B cell (primary cell): ENCODE measurements around the gene KCNQ2. TPM values are rescaled to one million over a fixed set of nuclear protein-coding genes. Genes with fewer than 3 reads are reported as not detected.

ENCODE experiments used
- ATAC-seq: fragments of 200-7000 bp; cut with Tn5 transposase; one replicate; pipeline ENCODE4 v1.10.0; 2021; ENCODE audit warnings: low read depth, mild to moderate bottlenecking, moderate number of reproducible peaks, moderate library complexity
- CTCF ChIA-PET: fragments of 350-600 bp; sonication (Branson Sonifier 250); formaldehyde crosslinking; loops from one replicate; lab custom pipeline; 2021; ENCODE audit warnings: antibody characterized with exemption, inconsistent platforms; lab: Charles Lee
- POLR2A ChIA-PET: fragments of 350-600 bp; sonication (Branson Sonifier 250); formaldehyde crosslinking; loops from one replicate; lab custom pipeline; 2021; ENCODE audit warnings: antibody characterized with exemption; lab: Charles Lee
- DNase-seq: peaks from one replicate; pipeline ENCODE4 v3.0.0; 2013
- H2AFZ ChIP-seq: 2 replicates; pipeline ENCODE4 v1.6.1; 2012; ENCODE audit warnings: mild to moderate bottlenecking, low read depth, low read length; ENCODE audit not compliant: insufficient read depth, poor library complexity, severe bottlenecking
- H3K27ac ChIP-seq, 2 donors: 1 replicate in 1 of 2; 2 replicates in 1 of 2; pipeline ENCODE4 v1.5.1; 2012 to 2013; ENCODE audit warnings: low read length in 2 of 2, mild to moderate bottlenecking in 2 of 2, moderate library complexity in 1 of 2
- H3K27me3 ChIP-seq, 4 experiments: fragments of 200-600 bp in 1 of 4; sonication (generic) in 1 of 4; replicated peaks in 1 of 4; 1 replicate in 2 of 4; 2 replicates in 2 of 4; pipeline versions ENCODE4 v1.6.1 to v1.7.0; 2013 to 2016; ENCODE audit warnings: low read length in 3 of 4, mild to moderate bottlenecking in 2 of 4, mixed read lengths in 1 of 4, moderate library complexity in 1 of 4; ENCODE audit not compliant: insufficient read depth in 4 of 4, control insufficient read depth in 3 of 4; ENCODE audit errors: control extremely low read depth in 1 of 4
- H3K36me3 ChIP-seq, 2 experiments: replicated peaks in 1 of 2; 1 replicate in 1 of 2; 2 replicates in 1 of 2; pipeline versions ENCODE4 v1.6.1 to v1.7.1; 2013; ENCODE audit warnings: low read length in 1 of 2; ENCODE audit not compliant: insufficient read depth in 2 of 2, control insufficient read depth in 1 of 2; ENCODE audit errors: control extremely low read depth in 1 of 2, extremely low read depth in 1 of 2
- H3K4me1 ChIP-seq, 2 donors: fragments of 200-600 bp in 1 of 2; sonication (generic) in 1 of 2; 1 replicate in 1 of 2; 2 replicates in 1 of 2; pipeline versions ENCODE4 v1.5.1 to v1.6.1; 2013 to 2017; ENCODE audit warnings: low read length in 2 of 2; ENCODE audit not compliant: control insufficient read depth in 2 of 2, insufficient read depth in 2 of 2
- H3K4me2 ChIP-seq: replicated peaks from 2 replicates; pipeline ENCODE3; 2012; ENCODE audit warnings: mild to moderate bottlenecking, low read depth, low read length; ENCODE audit not compliant: poor library complexity, severe bottlenecking
- H3K4me3 ChIP-seq, 5 experiments: fragments of 200-600 bp in 1 of 5; sonication (generic) in 1 of 5; 1 replicate in 3 of 5; 2 replicates in 2 of 5; pipeline versions ENCODE4 v1.5.1 to v1.7.0; 2011 to 2016; ENCODE audit warnings: low read length in 4 of 5, mild to moderate bottlenecking in 4 of 5, low read depth in 2 of 5, control low read depth in 1 of 5, moderate library complexity in 1 of 5; ENCODE audit not compliant: insufficient read depth in 1 of 5; ENCODE audit errors: control extremely low read depth in 1 of 5, extremely low read depth in 1 of 5
- H3K79me2 ChIP-seq: fragments of 200-600 bp; sonication (generic); one replicate; pipeline ENCODE4 v1.6.0; 2016; ENCODE audit warnings: low read length; ENCODE audit not compliant: control insufficient read depth, insufficient read depth
- H3K9ac ChIP-seq: fragments of 200-600 bp; sonication (generic); 2 replicates; pipeline ENCODE4 v1.6.1; 2017; ENCODE audit warnings: mild to moderate bottlenecking, low read length, moderate library complexity
- H3K9me3 ChIP-seq, 3 donors: one replicate each; pipeline versions ENCODE4 v1.6.1 to v1.7.1; 2013; ENCODE audit warnings: low read length in 2 of 3; ENCODE audit not compliant: control insufficient read depth in 2 of 3, insufficient read depth in 1 of 3; ENCODE audit errors: control extremely low read depth in 1 of 3
- H4K20me1 ChIP-seq: 2 replicates; pipeline ENCODE4 v1.6.0; 2012; ENCODE audit warnings: mild to moderate bottlenecking, low read length; ENCODE audit not compliant: insufficient read depth, control insufficient read depth, poor library complexity, severe bottlenecking
- H3K27ac Mint-ChIP-seq: one replicate; pipeline ENCODE4 v1.8.0; 2021; ENCODE audit warnings: mixed read lengths
- H3K27me3 Mint-ChIP-seq: one replicate; pipeline ENCODE4 v1.8.0; 2021; ENCODE audit warnings: mixed read lengths
- H3K4me1 Mint-ChIP-seq: one replicate; pipeline ENCODE4 v1.8.0; 2021; ENCODE audit warnings: mixed read lengths
- H3K4me3 Mint-ChIP-seq: one replicate; pipeline ENCODE4 v1.8.0; 2021; ENCODE audit warnings: mixed read lengths
- H3K9me3 Mint-ChIP-seq: one replicate; pipeline ENCODE4 v1.8.0; 2022; ENCODE audit warnings: mixed read lengths; ENCODE audit not compliant: insufficient read depth
- CTCF ChIP-seq: fragments of 200-600 bp; IDR thresholded peaks from one replicate; pipeline ENCODE4 v1.8.0; 2022; ENCODE audit warnings: antibody characterized with exemption, mild to moderate bottlenecking
- EZH2 ChIP-seq: IDR thresholded peaks from 2 replicates; pipeline ENCODE4 v1.6.1; 2012; ENCODE audit warnings: borderline replicate concordance, low read depth, mild to moderate bottlenecking, moderate library complexity, low read length; ENCODE audit not compliant: insufficient read depth, poor library complexity, severe bottlenecking
- WGBS: methylation state at CpG from one replicate; pipeline ENCODE4 v1.1.5; 2013; ENCODE audit warnings: missing lambda C conversion rate; ENCODE audit not compliant: insufficient coverage; 5-methylcytosine and 5-hydroxymethylcytosine counted together
- intact Hi-C: fragments of 100-400 bp; cut with micrococcal nuclease; formaldehyde crosslinking; loops from one replicate; pipeline ENCODE4 v1.10.0; 2022
- polyA plus RNA-seq: library from polyadenylated mRNA; depleted of rRNA; stranded (reverse); fragments of >200 nt; gene quantifications from 2 replicates; pipeline ENCODE4 v1.2.3, GENCODE V29; 2012
- total RNA-seq, 2 donors: library from RNA; stranded (reverse); fragments of 120-200 nt in 1 of 2; gene quantifications; 1 replicate in 1 of 2; 2 replicates in 1 of 2; pipeline versions ENCODE4 v1.2.3 to v1.2.4, GENCODE V29; 2013 to 2022

Gene KCNQ2
- total and polyA plus RNA-seq, 2 donors (not counting 1 experiment from before 2014, with no cell fraction given), result 0.12 TPM; not detected in 1

GRCh38 chr20:63408684-63409046 is 63.8 kb downstream of the KCNQ2 start:
- Mint-ChIP-seq H3K27me3 (peaks cover 3% of the 10 kb centered on the region), H3K27ac (no peak overlapping the region), H3K4me3 (no peak overlapping the region), H3K4me1 (no peaks in the 10 kb centered on the region), H3K9me3 (no peaks in the 10 kb centered on the region)
- Histone ChIP-seq H3K9ac (no peak overlapping the region), H3K27me3 (peaks cover 0 to 3% (median 0%) of the 10 kb centered on the region in 4 experiments), H2AFZ (no peak overlapping the region), H3K36me3 (no peaks in the 10 kb centered on the region), H4K20me1 (no peaks in the 10 kb centered on the region), H3K4me3 (no peak overlapping the region), H3K79me2 (no peaks in the 10 kb centered on the region), H3K27ac (no peak overlapping the region), H3K4me1 (no peaks in the 10 kb centered on the region), H3K4me2 (no peak overlapping the region), H3K9me3 (peaks cover 0 to 23% (median 0%) of the 10 kb centered on the region in 3 donors)
- ChIA-PET POLR2A (no interaction called here), CTCF (no interaction called here)
- WGBS, result 95% methylated on average over 21 of the region's 21 CpGs
- intact Hi-C loops, result no loop called here
- DNase-seq, result no peak
- ATAC-seq, result no peak
- TF ChIP-seq EZH2, result no peak
- no peak for TF ChIP-seq CTCF

- POLR2A ChIA-PET, result no interaction called here
- no peak for TF ChIP-seq CTCF
- no peak for TF ChIP-seq EZH2
- H3K79me2 ChIP-seq, result no peaks in the 10 kb centered on the region
- CTCF ChIA-PET, result no interaction called here
- no peaks in the 10 kb centered on the region for H3K4me1 ChIP-seq
- peaks cover 0 to 23% (median 0%) of the 10 kb centered on the region in 3 donors for H3K9me3 ChIP-seq
- no peak overlapping the region for H3K27ac ChIP-seq
- H2AFZ ChIP-seq, result no peak overlapping the region
- Mint-ChIP-seq H3K4me3 (no peak overlapping the region), H3K27me3 (peaks cover 3% of the 10 kb centered on the region), H3K27ac (no peak overlapping the region), H3K4me1 (no peaks in the 10 kb centered on the region), H3K9me3 (no peaks in the 10 kb centered on the region)
- DNase-seq (no peak), ATAC-seq (no peak)
- H4K20me1 ChIP-seq, result no peaks in the 10 kb centered on the region
- intact Hi-C loops, result no loop called here
- no peak overlapping the region for H3K4me2 ChIP-seq
- peaks cover 0 to 3% (median 0%) of the 10 kb centered on the region in 4 experiments for H3K27me3 ChIP-seq
- no peak overlapping the region for H3K4me3 ChIP-seq
- H3K36me3 ChIP-seq, result no peaks in the 10 kb centered on the region
- H3K9ac ChIP-seq, result no peak overlapping the region
- 96% methylated on average over 25 of the region's 27 CpGs for WGBS
Measured at GRCh38 chr20:63407928-63408683, 64.3 kb downstream of the KCNQ2 start.
